NCI-H2029 (cell line): ENCODE measurements around the gene ANKRD53.

Experiments
- DNase-seq: peaks from one replicate; lab custom pipeline; 2025; lab: John Stamatoyannopoulos, UW

Gene ANKRD53

GRCh38 chr2:70944111-70944690 is 34.2 kb upstream of the ANKRD53 start:
- no peak for DNase-seq

- peak; percentile 55 for DNase-seq
Observed at GRCh38 chr2:70946832-70947442, 31.5 kb upstream of the ANKRD53 start.

GRCh38 chr2:70947556-70948184 is 30.8 kb upstream of the ANKRD53 start:
- no peak for DNase-seq

GRCh38 chr2:70948337-70949003 is 30.0 kb upstream of the ANKRD53 start:
- DNase-seq: peak; percentile 50

GRCh38 chr2:70949086-70949485 is 29.3 kb upstream of the ANKRD53 start:
- DNase-seq: no peak

GRCh38 chr2:70954886-70955285 is 23.5 kb upstream of the ANKRD53 start:
- DNase-seq: no peak

GRCh38 chr2:70956141-70956540 is 22.3 kb upstream of the ANKRD53 start:
- DNase-seq: no peak

GRCh38 chr2:70957798-70958197 is 20.6 kb upstream of the ANKRD53 start:
- no peak for DNase-seq

- DNase-seq: no peak
Observed at GRCh38 chr2:70958759-70959158, 19.7 kb upstream of the ANKRD53 start.

GRCh38 chr2:70959271-70959761 is 19.1 kb upstream of the ANKRD53 start:
- DNase-seq: no peak

- no peak for DNase-seq
Observed at GRCh38 chr2:70959851-70960832, 18.3 kb upstream of the ANKRD53 start.

GRCh38 chr2:70960833-70961647 is 17.4 kb upstream of the ANKRD53 start:
- DNase-seq: no peak

- DNase-seq: no peak
Observed at GRCh38 chr2:70961648-70961994, 16.8 kb upstream of the ANKRD53 start.

- DNase-seq: no peak
Observed at GRCh38 chr2:70962211-70962884, 16.1 kb upstream of the ANKRD53 start.

- DNase-seq: no peak
Observed at GRCh38 chr2:70962885-70963878, 15.2 kb upstream of the ANKRD53 start.

GRCh38 chr2:70964133-70964532 is 14.3 kb upstream of the ANKRD53 start:
- no peak for DNase-seq

- DNase-seq: peak; percentile 23
Observed at GRCh38 chr2:70964596-70965386, 13.6 kb upstream of the ANKRD53 start.

- DNase-seq: no peak
Observed at GRCh38 chr2:70965506-70965905, 12.9 kb upstream of the ANKRD53 start.
